Esophagus squamous epithelium (tissue), 5 donors: Measurements from ENCODE around the gene CMYA5. TPM values are rescaled to one million over a fixed set of nuclear protein-coding genes. Genes with fewer than 3 reads are reported as not detected.
"Not testable (repeated sequence)": the region's sequence is repeated elsewhere in the genome, so short reads cannot be mapped to it uniquely, and the experiment has no call there.

ENCODE experiments used
- DNase-seq: peaks from one replicate; lab custom pipeline; 2025; lab: John Stamatoyannopoulos, UW
- H3K27ac ChIP-seq, 4 donors: fragments of 200-600 bp; sonication (generic); one replicate each; pipeline ENCODE4 v1.5.1; 2016 to 2019; ENCODE audit warnings: mild to moderate bottlenecking in 1 of 4
- H3K27me3 ChIP-seq, 4 donors: fragments of 200-600 bp; sonication (generic); 1 replicate in 3 of 4; 2 replicates in 1 of 4; pipeline versions ENCODE4 v1.5.1 to v1.6.0; 2017 to 2021; ENCODE audit warnings: antibody characterized with exemption in 1 of 4
- H3K36me3 ChIP-seq, 3 donors: fragments of 200-600 bp; sonication (generic); one replicate each; pipeline ENCODE4 v1.5.1; 2016 to 2019
- H3K4me1 ChIP-seq, 3 donors: fragments of 200-600 bp; sonication (generic); one replicate each; pipeline ENCODE4 v1.5.1; 2017 to 2019
- H3K4me3 ChIP-seq, 4 donors: fragments of 200-600 bp; sonication (generic); 1 replicate in 3 of 4; 2 replicates in 1 of 4; pipeline ENCODE4 v1.5.1; 2016 to 2019; ENCODE audit warnings: mild to moderate bottlenecking in 2 of 4, moderate library complexity in 1 of 4
- H3K9me3 ChIP-seq, 3 donors: fragments of 200-600 bp; sonication (generic); one replicate each; pipeline ENCODE4 v1.5.1; 2016 to 2019
- POLR2A ChIP-seq, 4 donors: fragments of 450-650 bp; IDR thresholded peaks; one replicate each; pipeline ENCODE4 v1.6.1; 2017; ENCODE audit warnings: antibody characterized with exemption in 4 of 4, mild to moderate bottlenecking in 4 of 4, moderate library complexity in 3 of 4
- whole genome bisulfite sequencing, 2 donors: methylation state at CpG; one replicate each; pipeline ENCODE4 v1.1.5; 2018; 5-methylcytosine and 5-hydroxymethylcytosine counted together
- intact Hi-C: fragments of 100-400 bp; cut with DNase I; formaldehyde crosslinking; loops from one replicate; pipeline ENCODE4 v1.15.0; 2022
- total RNA-seq, 4 donors: library from RNA; depleted of rRNA; stranded (reverse); fragments of >200 nt; gene quantifications; one replicate each; pipeline ENCODE4 v1.1.0, GENCODE V29; 2016
- TF ChIP-seq, protein P1 (sequence below), 6 experiments: fragments of 450-650 bp in 4 of 6; fragments of 200-600 bp in 2 of 6; sonication (generic) in 2 of 6; IDR thresholded peaks; one replicate each; pipeline ENCODE4 v1.5.1; 2016 to 2019; ENCODE audit warnings: antibody characterized with exemption in 6 of 6, mild to moderate bottlenecking in 4 of 6, moderate library complexity in 4 of 6
- donor health status: DM: yes; HTN: yes; CAD: no.

The CMYA5 gene
- total RNA-seq, 4 donors from 2014 or later = 0.11 to 3.6 (median 0.81) TPM

DNA sequence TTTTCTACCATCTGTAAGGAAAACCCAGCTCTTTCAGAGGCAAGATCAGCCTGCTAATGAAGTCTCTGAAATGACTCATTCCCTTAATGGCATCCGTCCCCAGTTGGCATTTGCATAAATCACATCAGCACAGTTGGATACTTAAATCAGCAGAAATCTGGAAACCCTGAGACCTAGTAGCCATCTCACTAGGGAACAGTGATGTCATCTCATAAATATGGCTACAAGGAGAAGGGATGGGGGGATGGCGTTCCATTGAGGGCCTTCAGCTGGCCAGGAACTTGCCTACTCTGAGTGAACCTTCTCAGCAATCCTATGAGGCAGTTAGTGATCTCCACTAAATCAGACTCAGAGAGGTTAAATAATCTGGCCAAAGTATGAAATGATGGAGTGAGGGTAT lies 81.8 kb downstream of the CMYA5 start:
- Histone ChIP-seq H3K4me3 (no peak overlapping the region), H3K36me3 (no peaks in the 10 kb centered on the region), H3K27me3 (no peaks in the 10 kb centered on the region), H3K4me1 (no peaks in the 10 kb centered on the region), H3K27ac (no peak overlapping the region), H3K9me3 (peaks cover 0 to 6% (median 0%) of the 10 kb centered on the region in 3 donors)
- TF ChIP-seq, protein P1, sequence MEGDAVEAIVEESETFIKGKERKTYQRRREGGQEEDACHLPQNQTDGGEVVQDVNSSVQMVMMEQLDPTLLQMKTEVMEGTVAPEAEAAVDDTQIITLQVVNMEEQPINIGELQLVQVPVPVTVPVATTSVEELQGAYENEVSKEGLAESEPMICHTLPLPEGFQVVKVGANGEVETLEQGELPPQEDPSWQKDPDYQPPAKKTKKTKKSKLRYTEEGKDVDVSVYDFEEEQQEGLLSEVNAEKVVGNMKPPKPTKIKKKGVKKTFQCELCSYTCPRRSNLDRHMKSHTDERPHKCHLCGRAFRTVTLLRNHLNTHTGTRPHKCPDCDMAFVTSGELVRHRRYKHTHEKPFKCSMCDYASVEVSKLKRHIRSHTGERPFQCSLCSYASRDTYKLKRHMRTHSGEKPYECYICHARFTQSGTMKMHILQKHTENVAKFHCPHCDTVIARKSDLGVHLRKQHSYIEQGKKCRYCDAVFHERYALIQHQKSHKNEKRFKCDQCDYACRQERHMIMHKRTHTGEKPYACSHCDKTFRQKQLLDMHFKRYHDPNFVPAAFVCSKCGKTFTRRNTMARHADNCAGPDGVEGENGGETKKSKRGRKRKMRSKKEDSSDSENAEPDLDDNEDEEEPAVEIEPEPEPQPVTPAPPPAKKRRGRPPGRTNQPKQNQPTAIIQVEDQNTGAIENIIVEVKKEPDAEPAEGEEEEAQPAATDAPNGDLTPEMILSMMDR (IDR thresholded peaks at IDR 0.05) = no peak
- TF ChIP-seq POLR2A (IDR thresholded peaks at IDR 0.05) = no peak
- 69 to 93% methylated on average over 1 to 2 of the region's 2 CpGs for WGBS, 2 donors
- DNase-seq = no peak
- intact Hi-C loops = no loop called here

- Histone ChIP-seq H3K9me3 (peaks cover 0 to 6% (median 0%) of the 10 kb centered on the region in 3 donors), H3K27ac (no peak overlapping the region), H3K36me3 (no peaks in the 10 kb centered on the region), H3K4me1 (no peaks in the 10 kb centered on the region), H3K4me3 (no peak overlapping the region), H3K27me3 (no peaks in the 10 kb centered on the region)
- intact Hi-C loops = no loop called here
- 75 to 87% methylated on average over 5 of the region's 5 CpGs for WGBS, 2 donors
- TF ChIP-seq, protein P1 (IDR thresholded peaks at IDR 0.05) = no peak
- no peak for TF ChIP-seq POLR2A (IDR thresholded peaks at IDR 0.05)
- DNase-seq = no peak
These were observed 83.0 kb downstream of the CMYA5 start for GRCh38 chr5:79772651-79773050.

- Histone ChIP-seq H3K27ac (no peak overlapping the region), H3K4me1 (no peaks in the 10 kb centered on the region), H3K4me3 (no peak overlapping the region), H3K9me3 (peaks cover 0 to 6% (median 0%) of the 10 kb centered on the region in 3 donors), H3K36me3 (no peaks in the 10 kb centered on the region), H3K27me3 (no peaks in the 10 kb centered on the region)
- 81 to 83% methylated on average over 4 of the region's 4 CpGs for WGBS, 2 donors
- intact Hi-C loops = no loop called here
- no peak for DNase-seq
- TF ChIP-seq, protein P1 (IDR thresholded peaks at IDR 0.05) = no peak
- no peak for TF ChIP-seq POLR2A (IDR thresholded peaks at IDR 0.05)
These were observed 84.0 kb downstream of the CMYA5 start for GRCh38 chr5:79773612-79774011.

DNA sequence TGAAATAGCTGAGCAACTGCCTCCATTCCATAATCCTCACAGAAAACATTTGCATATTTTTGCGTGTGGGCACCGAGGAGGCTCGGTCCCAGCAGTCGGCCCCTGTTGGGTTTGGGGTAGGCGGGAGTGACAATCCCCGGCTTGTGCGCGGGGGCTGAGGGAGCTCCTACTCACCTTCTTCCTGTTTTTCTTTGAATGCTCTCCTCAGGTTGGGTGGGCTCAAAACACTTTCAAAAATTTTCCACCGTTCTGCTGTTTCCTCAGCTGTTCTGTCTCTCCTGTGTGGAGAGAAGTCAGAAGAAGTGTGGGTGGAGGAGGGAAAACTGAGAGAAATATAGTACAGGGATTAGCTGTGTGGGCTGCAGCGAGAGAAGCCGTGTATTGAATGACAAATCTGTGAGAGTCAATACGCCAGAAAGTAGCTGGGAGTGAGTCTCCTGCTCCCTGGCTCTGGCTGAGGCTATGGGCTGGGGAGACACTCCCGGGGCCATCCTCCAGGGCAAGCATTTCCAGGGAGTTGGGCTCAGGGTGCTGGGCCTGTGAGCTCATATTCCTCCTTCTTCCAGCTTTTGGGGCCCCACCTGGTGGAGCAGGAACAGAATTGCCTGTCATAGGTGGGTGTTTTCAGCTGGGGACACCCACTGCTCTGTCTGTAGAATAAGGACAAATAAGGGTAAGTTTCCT lies 84.7 kb downstream of the CMYA5 start:
- H3K4me1 ChIP-seq = no peaks in the 10 kb centered on the region
- no peak for DNase-seq
- H3K9me3 ChIP-seq = peaks cover 0 to 6% (median 0%) of the 10 kb centered on the region in 3 donors
- H3K4me3 ChIP-seq = no peak overlapping the region
- WGBS, 2 donors = 68 to 69% methylated on average over 7 to 13 of the region's 13 CpGs
- intact Hi-C loops = no loop called here
- no peak overlapping the region for H3K27ac ChIP-seq
- no peaks in the 10 kb centered on the region for H3K36me3 ChIP-seq
- TF ChIP-seq, protein P1 (IDR thresholded peaks at IDR 0.05) = no peak
- H3K27me3 ChIP-seq = no peaks in the 10 kb centered on the region

DNA sequence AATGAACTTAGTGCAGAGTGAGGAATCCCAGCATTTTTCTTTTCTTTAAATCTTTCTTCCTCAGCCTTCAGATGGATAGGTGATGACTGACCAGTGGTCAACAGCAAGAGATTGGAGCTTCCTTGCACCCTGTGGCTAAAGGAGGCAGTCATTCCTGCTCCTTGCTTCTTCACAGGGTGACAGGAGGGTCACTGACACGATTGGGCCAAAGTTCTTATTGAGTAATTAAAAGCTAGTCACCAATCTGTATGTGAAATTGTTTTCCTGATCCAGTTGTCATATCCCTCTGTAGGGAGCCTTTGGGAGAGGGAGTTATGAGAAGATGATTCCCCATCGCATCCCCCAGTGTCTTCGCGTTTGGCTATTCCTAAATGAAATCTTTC lies 85.2 kb downstream of the CMYA5 start:
- no peak for DNase-seq
- H3K36me3 ChIP-seq = no peaks in the 10 kb centered on the region
- no peaks in the 10 kb centered on the region for H3K27me3 ChIP-seq
- no peak overlapping the region for H3K27ac ChIP-seq
- no peak overlapping the region for H3K4me3 ChIP-seq
- TF ChIP-seq, protein P1 (IDR thresholded peaks at IDR 0.05) = no peak
- TF ChIP-seq POLR2A (IDR thresholded peaks at IDR 0.05) = no peak
- 80 to 81% methylated on average over 4 of the region's 4 CpGs for WGBS, 2 donors
- intact Hi-C loops = no loop called here
- H3K9me3 ChIP-seq = peaks cover 0 to under 1% (median 0%) of the 10 kb centered on the region in 3 donors
- H3K4me1 ChIP-seq = no peaks in the 10 kb centered on the region

DNA sequence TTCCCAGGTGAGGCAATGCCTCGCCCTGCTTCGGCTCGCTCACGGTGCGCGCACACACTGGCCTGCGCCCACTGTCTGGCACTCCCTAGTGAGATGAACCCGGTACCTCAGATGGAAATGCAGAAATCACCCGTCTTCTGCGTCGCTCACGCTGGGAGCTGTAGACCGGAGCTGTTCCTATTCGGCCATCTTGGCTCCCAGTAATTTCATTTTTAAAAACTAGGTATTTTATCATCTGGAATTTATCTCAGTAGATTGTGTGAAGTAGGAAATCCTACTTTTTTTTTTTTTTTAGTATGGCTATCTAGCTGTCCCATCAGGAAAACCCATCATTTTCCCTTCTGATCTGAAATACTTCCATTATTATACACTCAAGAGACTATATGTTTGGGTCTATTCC lies 95.1 kb downstream of the CMYA5 start:
- DNase-seq, H3K27me3 ChIP-seq, H3K36me3 ChIP-seq, H3K4me1 ChIP-seq, H3K9me3 ChIP-seq, intact Hi-C loops: not testable (repeated sequence)
- Histone ChIP-seq H3K4me3 (peak overlapping the region in 3 of 4 donors; percentile 14 to 51 (median 16)), H3K27ac (peak overlapping the region in 1 of 4 donors; percentile 71)
- 33 to 87% methylated on average over 7 of the region's 14 CpGs for WGBS, 2 donors
